HepG2 (cell line): ENCODE data around the gene FAM161A.

Experiments used
- CEBPB ChIP-seq: IDR thresholded peaks from 2 replicates; pipeline ENCODE4 v1.6.1; 2011; ENCODE audit warnings: low read depth, low read length, improper control_type of control experiment, borderline replicate concordance
- FOSL1 ChIP-seq: sonication (generic); formaldehyde crosslinking; IDR thresholded peaks from 2 replicates; pipeline ENCODE4 v1.9.0; 2021; ENCODE audit warnings: missing genetic modification reagents, borderline replicate concordance
- IKZF1 ChIP-seq: fragments of 450-650 bp; IDR thresholded peaks from 2 replicates; pipeline ENCODE4 v1.7.1; 2016
- MED1 ChIP-seq: sonication (generic); formaldehyde crosslinking; IDR thresholded peaks from 2 replicates; pipeline ENCODE4 v1.4.0; 2020; ENCODE audit warnings: missing genetic modification reagents
- MIER2 ChIP-seq: IDR thresholded peaks from 2 replicates; pipeline ENCODE4 v1.6.1; 2016; ENCODE audit warnings: missing biosample characterization, missing genetic modification reagents
- MLX ChIP-seq: IDR thresholded peaks from 2 replicates; pipeline ENCODE4 v1.6.1; 2016
- MXI1 ChIP-seq: IDR thresholded peaks from 3 replicates; pipeline ENCODE4 v1.6.1; 2012; ENCODE audit warnings: low read depth, low read length, inconsistent platforms, borderline replicate concordance
- PAX8 ChIP-seq: sonication (generic); formaldehyde crosslinking; IDR thresholded peaks from 2 replicates; pipeline ENCODE4 v1.8.0; 2022; ENCODE audit warnings: mild to moderate bottlenecking, missing genetic modification reagents, borderline replicate concordance
- POLR2AphosphoS5 ChIP-seq: IDR thresholded peaks from 2 replicates; pipeline ENCODE4 v1.6.1; 2012; ENCODE audit warnings: low read depth, low read length
- REST ChIP-seq, 2 experiments: IDR thresholded peaks; 2 replicates each; pipeline ENCODE4 v1.6.1; 2011 to 2012; ENCODE audit warnings: low read length in 2 of 2, borderline replicate concordance in 1 of 2, low read depth in 1 of 2, mild to moderate bottlenecking in 1 of 2, moderate library complexity in 1 of 2
- YY1 ChIP-seq: IDR thresholded peaks from 2 replicates; pipeline ENCODE4 v1.6.1; 2011; ENCODE audit warnings: low read length, low read depth, moderate library complexity, mild to moderate bottlenecking; ENCODE audit not compliant: insufficient read depth, insufficient replicate concordance

- no peak for TF ChIP-seq CEBPB
- TF ChIP-seq PAX8 (CRISPR knock-in tag): no peak
- TF ChIP-seq MIER2 (CRISPR knock-in tag): no peak
- TF ChIP-seq MXI1: no peak
- TF ChIP-seq MLX (CRISPR knock-in tag): no peak
- no peak for TF ChIP-seq POLR2AphosphoS5
- no peak for TF ChIP-seq YY1
- no peak for TF ChIP-seq FOSL1 (CRISPR knock-in tag)
- TF ChIP-seq IKZF1: no peak
- TF ChIP-seq REST (IDR thresholded peaks at IDR 0.05; ENCODE audit: borderline replicate concordance in 1 of 2, low read depth in 1 of 2, low read length in 2 of 2): no peak
- TF ChIP-seq MED1: no peak
Observed at GRCh38 chr2:61898810-61899209, 45.0 kb upstream of the FAM161A start.
